ENCODE data around the gene OR1N2.
"Not testable (repeated sequence)": the region's sequence is repeated elsewhere in the genome, so short reads cannot be mapped to it uniquely, and the experiment has no call there.

The OR1N2 gene, protein sequence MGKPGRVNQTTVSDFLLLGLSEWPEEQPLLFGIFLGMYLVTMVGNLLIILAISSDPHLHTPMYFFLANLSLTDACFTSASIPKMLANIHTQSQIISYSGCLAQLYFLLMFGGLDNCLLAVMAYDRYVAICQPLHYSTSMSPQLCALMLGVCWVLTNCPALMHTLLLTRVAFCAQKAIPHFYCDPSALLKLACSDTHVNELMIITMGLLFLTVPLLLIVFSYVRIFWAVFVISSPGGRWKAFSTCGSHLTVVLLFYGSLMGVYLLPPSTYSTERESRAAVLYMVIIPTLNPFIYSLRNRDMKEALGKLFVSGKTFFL

GRCh38 chr9:122552812-122553211 is at the start of gene OR1N2:
OR1N2 (plus strand) TSS chr9:122553112; CDS start chr9:122553212, 100 bp downstream.
- no peak for DNase-seq (ENCODE audit: low spot score)

- no peak for DNase-seq (ENCODE audit: low spot score)
Measured at GRCh38 chr9:122506964-122507363, 45.9 kb upstream of the OR1N2 start.

- no peak for DNase-seq (ENCODE audit: low spot score)
Measured at GRCh38 chr9:122510502-122510901, 42.4 kb upstream of the OR1N2 start, which contains the start of gene OR1J2. OR1J2 (plus strand) TSS chr9:122510802; CDS start chr9:122510802, 0 bp downstream.

- no peak for DNase-seq (ENCODE audit: low spot score)
Measured at GRCh38 chr9:122518226-122518625, 34.7 kb upstream of the OR1N2 start.

DNA sequence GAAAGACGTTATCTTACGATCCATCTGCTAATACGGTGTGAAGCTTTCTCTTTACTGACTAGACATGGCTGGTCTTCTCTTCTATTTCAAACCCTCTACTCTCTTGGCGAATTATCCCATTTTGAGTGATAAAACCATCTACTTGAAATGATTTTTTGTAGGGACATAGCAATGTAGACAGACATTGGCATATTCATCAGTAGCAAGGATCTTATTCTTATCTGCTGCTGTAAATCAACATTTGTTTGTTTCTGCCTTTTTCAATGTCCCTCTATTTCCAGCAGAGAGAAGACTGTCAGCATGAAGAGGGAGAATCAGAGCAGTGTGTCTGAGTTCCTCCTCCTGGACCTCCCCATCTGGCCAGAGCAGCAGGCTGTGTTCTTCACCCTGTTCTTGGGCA is 34.1 kb upstream of the OR1N2 start, which contains the start of gene OR1J4:
Gene OR1J4 (plus strand): TSS at position 301 of the 400 bp plus-strand sequence. CDS start 0 bp downstream, at position 301.
- DNase-seq (ENCODE audit: low spot score): no peak

DNA sequence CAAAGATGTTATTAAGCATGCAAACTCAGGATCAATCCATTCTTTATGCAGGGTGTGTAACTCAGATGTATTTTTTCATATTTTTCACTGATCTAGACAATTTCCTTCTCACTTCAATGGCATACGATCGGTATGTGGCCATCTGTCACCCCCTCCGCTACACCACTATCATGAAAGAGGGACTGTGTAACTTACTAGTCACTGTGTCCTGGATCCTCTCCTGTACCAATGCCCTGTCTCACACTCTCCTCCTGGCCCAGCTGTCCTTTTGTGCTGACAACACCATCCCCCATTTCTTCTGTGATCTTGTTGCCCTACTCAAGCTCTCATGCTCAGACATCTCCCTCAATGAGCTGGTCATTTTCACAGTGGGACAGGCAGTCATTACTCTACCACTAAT is 33.5 kb upstream of the OR1N2 start:
- no peak for DNase-seq (ENCODE audit: low spot score)

- DNase-seq (ENCODE audit: low spot score): no peak
Measured at GRCh38 chr9:122526602-122527001, 26.3 kb upstream of the OR1N2 start.

- no peak for DNase-seq (ENCODE audit: low spot score)
Measured at GRCh38 chr9:122527193-122527592, 25.7 kb upstream of the OR1N2 start, which contains the start of gene OR1N1. OR1N1 (minus strand) TSS chr9:122527293; CDS start chr9:122527293, 0 bp downstream.

DNA sequence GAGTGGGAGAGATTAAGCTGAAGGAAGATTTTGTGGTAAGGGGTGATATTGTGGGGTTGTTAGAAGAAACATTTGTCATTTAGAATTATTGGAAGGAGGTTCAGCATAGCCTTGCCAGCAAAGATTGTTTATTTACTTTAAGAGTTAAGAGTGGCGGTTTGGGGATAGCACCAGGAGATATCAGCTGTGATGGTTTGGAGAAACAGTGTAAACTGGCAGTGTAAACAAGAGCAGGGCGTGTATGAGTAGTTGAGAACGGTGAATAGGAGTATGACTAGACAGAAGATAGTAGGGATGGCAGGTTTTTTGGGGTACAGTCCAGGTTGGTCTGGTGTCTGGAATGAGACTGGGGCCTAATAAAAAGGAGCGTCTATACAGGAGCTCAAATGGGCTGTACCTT is 21.8 kb upstream of the OR1N2 start:
- not testable (repeated sequence) for DNase-seq (ENCODE audit: low spot score)

DNA sequence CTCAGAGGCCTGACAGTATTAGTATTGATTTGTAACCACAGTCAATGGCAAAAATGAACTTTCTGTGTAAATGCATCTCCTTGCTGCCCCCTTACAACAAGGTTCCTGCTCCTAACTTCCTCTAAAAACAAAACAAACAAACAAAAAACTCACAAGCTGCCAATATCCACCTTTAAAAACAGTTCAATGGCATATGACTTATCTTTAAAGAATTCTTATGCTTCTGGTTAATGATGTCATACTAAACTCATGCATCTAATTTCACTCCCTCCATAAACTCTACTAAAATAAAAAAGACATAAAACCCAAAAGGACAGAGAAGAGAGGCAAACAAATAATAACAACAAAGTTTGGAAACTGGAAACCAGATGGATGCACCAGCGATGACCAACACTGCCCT is 16.8 kb upstream of the OR1N2 start:
- no peak for DNase-seq (ENCODE audit: low spot score)

DNA sequence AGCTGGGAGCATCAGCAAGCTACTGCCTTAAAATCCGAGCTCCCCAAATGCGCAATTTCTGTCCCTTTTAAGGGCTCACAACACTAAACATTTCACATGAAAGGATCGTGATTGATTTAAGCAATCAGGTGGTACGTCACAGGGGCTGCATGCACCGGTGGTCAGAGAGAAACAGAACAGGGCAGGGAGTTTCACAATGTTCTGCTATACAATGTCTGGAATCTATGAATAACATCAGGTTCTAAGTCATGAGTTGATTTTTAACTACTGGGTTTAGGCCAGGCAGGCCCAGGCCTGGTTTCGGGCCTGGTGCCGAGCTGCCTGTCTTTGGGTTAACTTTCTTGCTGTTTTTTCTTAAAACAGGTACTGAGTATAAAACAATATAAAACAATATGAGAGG is 15.8 kb upstream of the OR1N2 start:
- DNase-seq (ENCODE audit: low spot score): not testable (repeated sequence)

- no peak for DNase-seq (ENCODE audit: low spot score)
Measured at GRCh38 chr9:122538757-122539156, 14.2 kb upstream of the OR1N2 start.

- DNase-seq (ENCODE audit: low spot score): no peak
Measured at GRCh38 chr9:122546196-122546595, 6.7 kb upstream of the OR1N2 start.

DNA sequence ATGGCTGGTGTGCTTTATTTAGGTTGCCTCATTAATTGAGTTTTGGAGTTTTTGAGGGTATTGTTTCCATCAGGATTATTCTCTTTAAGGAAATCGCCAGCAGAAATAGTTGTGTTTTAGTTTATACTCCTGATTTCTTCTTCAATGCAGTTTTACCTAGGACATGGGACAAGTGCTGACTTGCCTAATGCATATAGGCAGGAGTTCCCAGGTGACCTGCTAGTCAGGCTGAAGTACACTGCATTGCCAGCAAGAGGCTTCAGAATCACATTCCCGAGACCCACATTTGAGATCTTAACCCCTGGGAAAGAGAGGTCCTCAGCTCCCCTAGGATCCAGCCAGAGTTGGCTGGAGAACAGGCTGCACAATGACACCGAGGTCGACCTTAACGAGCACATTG is 1.5 kb upstream of the OR1N2 start:
- no peak for DNase-seq (ENCODE audit: low spot score)

- DNase-seq (ENCODE audit: low spot score): no peak
Measured at GRCh38 chr9:122561446-122561845, 8.5 kb downstream of the OR1N2 start.

- no peak for DNase-seq (ENCODE audit: low spot score)
Measured at GRCh38 chr9:122562134-122562760, 9.3 kb downstream of the OR1N2 start.

DNA sequence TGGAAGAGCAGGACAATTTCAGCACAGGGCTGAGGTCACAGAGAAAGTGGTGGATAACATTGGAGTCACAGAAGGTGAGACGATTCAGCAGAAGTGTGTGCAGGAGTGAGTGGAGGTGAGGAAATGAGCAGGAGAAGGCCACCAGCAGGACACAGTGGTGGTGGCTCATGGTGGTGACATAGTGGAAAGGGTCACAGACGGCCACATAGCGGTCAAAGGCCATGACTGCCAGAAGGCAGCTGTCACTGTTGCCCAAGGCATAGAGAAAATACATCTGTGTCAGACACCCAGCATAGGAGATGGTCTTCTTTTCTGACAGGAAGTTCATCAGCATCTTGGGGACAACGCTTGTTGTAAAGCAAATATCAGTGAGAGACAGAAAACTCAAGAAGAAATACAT is 15.0 kb downstream of the OR1N2 start:
- no peak for DNase-seq (ENCODE audit: low spot score)

DNA sequence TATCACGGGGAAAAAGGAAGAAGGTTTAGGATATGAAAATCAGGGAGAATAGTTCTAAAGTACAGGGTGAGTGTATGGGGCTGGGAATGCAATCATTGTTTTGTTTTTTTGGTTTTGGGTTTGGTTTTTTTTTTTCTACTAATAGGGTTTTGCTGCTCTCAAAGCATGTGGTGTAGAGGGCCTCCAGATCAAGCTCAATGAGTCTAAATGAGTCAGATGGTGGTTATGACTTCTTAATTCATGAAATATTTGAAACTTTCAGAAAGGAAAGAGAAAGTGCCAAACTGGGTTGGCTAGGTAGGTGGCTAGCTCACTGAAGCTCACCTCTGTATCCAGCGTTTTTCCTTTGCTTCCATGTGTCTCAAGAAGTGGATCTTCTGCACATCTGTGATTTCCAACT is 19.5 kb downstream of the OR1N2 start:
- peak; percentile 76 for DNase-seq (ENCODE audit: low spot score)

DNA sequence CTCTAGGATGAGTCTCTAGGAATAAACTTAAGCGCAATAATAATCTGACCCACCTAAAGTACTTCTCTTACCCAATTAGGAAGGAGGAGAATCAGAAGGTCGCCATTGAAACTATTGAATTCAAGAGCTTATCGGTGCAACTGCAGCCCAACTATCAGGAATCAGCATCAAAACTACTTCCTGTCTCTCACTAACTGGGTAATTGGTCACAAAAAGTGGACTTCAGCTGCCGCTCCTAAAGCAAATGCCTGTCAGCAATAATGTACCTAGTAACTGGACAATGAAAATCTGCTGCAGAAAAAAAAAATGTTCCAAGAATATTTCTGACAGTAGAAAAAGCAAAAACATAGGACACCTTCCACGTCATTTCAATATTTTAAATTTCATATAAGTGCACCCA is 27.0 kb downstream of the OR1N2 start:
- no peak for DNase-seq (ENCODE audit: low spot score)

DNA sequence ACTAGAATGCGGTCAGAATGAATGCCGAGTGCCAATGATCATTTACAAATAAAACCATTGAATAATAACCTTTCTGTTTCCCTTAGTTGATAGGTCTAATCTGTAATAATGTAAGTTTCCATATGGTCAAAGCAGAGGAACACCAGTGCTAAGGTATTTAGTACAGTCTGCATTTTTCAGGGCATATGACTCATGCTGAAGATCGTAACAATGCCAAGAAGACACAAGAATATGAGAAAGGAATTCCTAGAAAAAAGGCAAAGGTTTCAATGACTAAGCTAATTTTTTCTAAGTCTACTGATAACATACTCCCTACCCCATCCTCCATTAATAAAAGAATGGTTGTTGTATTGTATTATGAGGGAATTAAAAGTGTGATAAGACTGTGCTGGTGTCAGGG is 27.4 kb downstream of the OR1N2 start:
- DNase-seq (ENCODE audit: low spot score): peak; percentile 64

DNA sequence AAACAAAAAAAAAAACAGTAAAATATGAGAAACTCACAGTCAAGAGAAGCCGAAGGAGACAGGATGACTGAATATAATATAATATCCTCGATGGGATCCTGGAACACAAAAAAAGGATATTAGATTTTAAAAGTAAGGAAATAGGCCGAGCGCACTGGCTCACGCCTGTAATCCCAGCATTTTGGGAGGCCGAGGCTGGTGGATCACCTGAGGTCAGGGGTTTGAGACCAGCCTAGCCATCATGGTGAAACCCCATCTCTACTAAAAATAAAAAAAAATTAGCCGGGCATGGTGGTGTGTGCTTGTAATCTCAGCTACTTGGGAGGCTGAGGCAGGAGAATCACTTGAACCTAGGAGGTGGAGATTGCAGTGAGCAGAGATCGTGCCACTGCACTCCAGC is 30.4 kb downstream of the OR1N2 start, which contains the start of gene OR1L8:
Gene OR1L8 (minus strand): TSS at position 101 of the 400 bp plus-strand sequence. CDS start 14,907 bp downstream, outside the sequence.
- DNase-seq (ENCODE audit: low spot score): not testable (repeated sequence)

All from AG20443 (cell line).